Keratinocyte (primary cell): ENCODE results near the gene ARHGEF38. TPM values are rescaled to one million over a fixed set of nuclear protein-coding genes. Genes with fewer than 3 reads are reported as not detected.

Source experiments
- DNase-seq: peaks from one replicate; pipeline ENCODE4 v3.0.0-alpha.2; 2011; ENCODE audit warnings: low read depth, missing footprints, low spot score
- FAIRE-seq: peaks from 2 replicates; lab custom pipeline; 2011; peaks lifted over from hg19 to GRCh38; lab: Jason Lieb, UNC
- H2AFZ ChIP-seq: 2 replicates; pipeline ENCODE4 v1.6.0; 2012; ENCODE audit warnings: low read length, control low read depth, inconsistent platforms; ENCODE audit not compliant: control insufficient read depth
- H3K27ac ChIP-seq: 2 replicates; pipeline ENCODE4 v1.5.1; 2011; ENCODE audit warnings: low read length; ENCODE audit not compliant: control insufficient read depth, insufficient read depth
- H3K27me3 ChIP-seq: 3 replicates; pipeline ENCODE4 v1.6.0; 2011; ENCODE audit warnings: low read length; ENCODE audit not compliant: control insufficient read depth, insufficient read depth; ENCODE audit errors: extremely low read depth
- H3K36me3 ChIP-seq, 2 experiments: 2 replicates in 1 of 2; 3 replicates in 1 of 2; pipeline ENCODE4 v1.5.1; 2011; ENCODE audit warnings: low read length in 2 of 2, mild to moderate bottlenecking in 1 of 2; ENCODE audit not compliant: control insufficient read depth in 2 of 2, insufficient read depth in 2 of 2; ENCODE audit errors: extremely low read depth in 1 of 2
- H3K4me1 ChIP-seq: 3 replicates; pipeline ENCODE4 v1.5.1; 2011; ENCODE audit warnings: low read length; ENCODE audit not compliant: control insufficient read depth, insufficient read depth; ENCODE audit errors: extremely low read depth
- H3K4me2 ChIP-seq: 3 replicates; pipeline ENCODE4 v1.6.0; 2011; ENCODE audit warnings: low read depth, low read length; ENCODE audit not compliant: control insufficient read depth, insufficient read depth; ENCODE audit errors: extremely low read depth
- H3K4me3 ChIP-seq, 3 experiments: fragments of 200-600 bp in 1 of 3; sonication (generic) in 1 of 3; 2 replicates in 2 of 3; 3 replicates in 1 of 3; pipeline ENCODE4 v1.5.1; 2011 to 2016; ENCODE audit warnings: low read length in 3 of 3, mild to moderate bottlenecking in 3 of 3, control low read depth in 2 of 3, inconsistent platforms in 1 of 3, low read depth in 1 of 3, mixed read lengths in 1 of 3, mixed run types in 1 of 3, moderate library complexity in 1 of 3; ENCODE audit not compliant: control insufficient read depth in 2 of 3, insufficient read depth in 2 of 3; ENCODE audit errors: extremely low read depth in 1 of 3
- H3K79me2 ChIP-seq: 2 replicates; pipeline ENCODE4 v1.6.0; 2012; ENCODE audit warnings: low read length; ENCODE audit not compliant: control insufficient read depth, insufficient read depth
- H3K9ac ChIP-seq: 3 replicates; pipeline ENCODE4 v1.6.0; 2011; ENCODE audit warnings: low read length; ENCODE audit not compliant: control insufficient read depth, insufficient read depth; ENCODE audit errors: extremely low read depth
- H3K9me1 ChIP-seq: 3 replicates; pipeline ENCODE4 v1.6.0; 2011; ENCODE audit warnings: low read length; ENCODE audit not compliant: control insufficient read depth, insufficient read depth; ENCODE audit errors: extremely low read depth
- H3K9me3 ChIP-seq: 2 replicates; pipeline ENCODE4 v1.5.1; 2012; ENCODE audit warnings: low read depth, low read length; ENCODE audit not compliant: control insufficient read depth
- H4K20me1 ChIP-seq: 3 replicates; pipeline ENCODE4 v1.6.0; 2011; ENCODE audit warnings: low read length; ENCODE audit not compliant: control insufficient read depth, insufficient read depth; ENCODE audit errors: extremely low read depth
- EZH2 ChIP-seq: IDR thresholded peaks from one replicate; pipeline ENCODE4 v1.6.1; 2012; ENCODE audit warnings: inconsistent platforms, mild to moderate bottlenecking, low read length, moderate library complexity
- dilution Hi-C: fragments of 300-500 bp; cut with MboI; formaldehyde crosslinking; loops from one replicate; pipeline ENCODE4 v1.7.0; 2020; ENCODE audit warnings: low sequenced_read_pairs; ENCODE audit not compliant: extremely low pct_ligation_motif_present
- polyA plus RNA-seq, 5 experiments: library from polyadenylated mRNA; depleted of rRNA in 3 of 5; stranded (reverse) in 3 of 5; stranded (forward) in 1 of 5; unstranded in 1 of 5; fragments of >200 nt; gene quantifications; 1 replicate in 1 of 5; 2 replicates in 3 of 5; 3 replicates in 1 of 5; pipeline versions ENCODE4 v1.2.1 to v1.2.3, GENCODE V29; 2011 to 2012; ENCODE audit warnings: missing spikeins in 2 of 5, low read depth in 1 of 5, low replicate concordance in 1 of 5
- TF ChIP-seq, protein P1 (sequence below), 3 experiments: IDR thresholded peaks in 1 of 3; conservative IDR thresholded peaks in 1 of 3; optimal IDR thresholded peaks in 1 of 3; 2 replicates in 2 of 3; 3 replicates in 1 of 3; pipeline versions ENCODE3 to v1.5.1; 2011; ENCODE audit warnings: low read length in 3 of 3, mild to moderate bottlenecking in 3 of 3, moderate library complexity in 2 of 3, control low read depth in 1 of 3, inconsistent platforms in 1 of 3; ENCODE audit not compliant: insufficient read depth in 2 of 3; ENCODE audit errors: extremely low read depth in 1 of 3

Gene ARHGEF38
- polyA plus RNA-seq, 1 donor (not counting 4 experiments of a cell fraction or from before 2014, with no cell fraction given) = 0.09 TPM

GRCh38 chr4:105661028-105661427, 108.6 kb downstream of the ARHGEF38 start:
- Histone ChIP-seq H3K4me2 (no peak overlapping the region), H2AFZ (no peak overlapping the region), H3K36me3 (no peaks in the 10 kb centered on the region), H3K9ac (no peak overlapping the region), H3K4me3 (no peak overlapping the region), H3K27ac (no peak overlapping the region), H3K9me1 (no peaks in the 10 kb centered on the region), H3K27me3 (no peaks in the 10 kb centered on the region), H4K20me1 (no peaks in the 10 kb centered on the region), H3K79me2 (no peaks in the 10 kb centered on the region), H3K9me3 (no peaks in the 10 kb centered on the region), H3K4me1 (peaks cover 10% of the 10 kb centered on the region)
- dilution Hi-C loops = no loop called here
- DNase-seq = no peak
- no peak for FAIRE-seq
- TF ChIP-seq, protein P1, sequence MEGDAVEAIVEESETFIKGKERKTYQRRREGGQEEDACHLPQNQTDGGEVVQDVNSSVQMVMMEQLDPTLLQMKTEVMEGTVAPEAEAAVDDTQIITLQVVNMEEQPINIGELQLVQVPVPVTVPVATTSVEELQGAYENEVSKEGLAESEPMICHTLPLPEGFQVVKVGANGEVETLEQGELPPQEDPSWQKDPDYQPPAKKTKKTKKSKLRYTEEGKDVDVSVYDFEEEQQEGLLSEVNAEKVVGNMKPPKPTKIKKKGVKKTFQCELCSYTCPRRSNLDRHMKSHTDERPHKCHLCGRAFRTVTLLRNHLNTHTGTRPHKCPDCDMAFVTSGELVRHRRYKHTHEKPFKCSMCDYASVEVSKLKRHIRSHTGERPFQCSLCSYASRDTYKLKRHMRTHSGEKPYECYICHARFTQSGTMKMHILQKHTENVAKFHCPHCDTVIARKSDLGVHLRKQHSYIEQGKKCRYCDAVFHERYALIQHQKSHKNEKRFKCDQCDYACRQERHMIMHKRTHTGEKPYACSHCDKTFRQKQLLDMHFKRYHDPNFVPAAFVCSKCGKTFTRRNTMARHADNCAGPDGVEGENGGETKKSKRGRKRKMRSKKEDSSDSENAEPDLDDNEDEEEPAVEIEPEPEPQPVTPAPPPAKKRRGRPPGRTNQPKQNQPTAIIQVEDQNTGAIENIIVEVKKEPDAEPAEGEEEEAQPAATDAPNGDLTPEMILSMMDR (optimal IDR thresholded peaks at IDR 0.05 in 1 of 3, IDR thresholded peaks at IDR 0.05 in 1 of 3, conservative IDR thresholded peaks at IDR 0.05 in 1 of 3; ENCODE audit: extremely low read depth in 1 of 3, insufficient read depth in 2 of 3, low read length in 3 of 3) = no peak
- TF ChIP-seq EZH2 = no peak

- no peak overlapping the region for H2AFZ ChIP-seq
- H3K36me3 ChIP-seq = no peaks in the 10 kb centered on the region
- no peaks in the 10 kb centered on the region for H3K9me3 ChIP-seq
- FAIRE-seq (no peak), DNase-seq (no peak)
- H4K20me1 ChIP-seq = no peaks in the 10 kb centered on the region
- dilution Hi-C loops = no loop called here
- H3K4me2 ChIP-seq = no peak overlapping the region
- H3K27me3 ChIP-seq = no peaks in the 10 kb centered on the region
- no peak overlapping the region for H3K27ac ChIP-seq
- H3K79me2 ChIP-seq = no peaks in the 10 kb centered on the region
- H3K4me3 ChIP-seq = no peak overlapping the region
- no peaks in the 10 kb centered on the region for H3K9me1 ChIP-seq
- no peak for TF ChIP-seq EZH2
- TF ChIP-seq, protein P1 (optimal IDR thresholded peaks at IDR 0.05 in 1 of 3, IDR thresholded peaks at IDR 0.05 in 1 of 3, conservative IDR thresholded peaks at IDR 0.05 in 1 of 3; ENCODE audit: extremely low read depth in 1 of 3, insufficient read depth in 2 of 3, low read length in 3 of 3) = no peak
- no peak overlapping the region for H3K9ac ChIP-seq
- no peaks in the 10 kb centered on the region for H3K4me1 ChIP-seq
These were observed 110.7 kb downstream of the ARHGEF38 start for GRCh38 chr4:105662935-105663675.
